ENCODE data around the gene ERC2. TPM values are rescaled to one million over a fixed set of nuclear protein-coding genes. Genes with fewer than 3 reads are reported as not detected.

Gene ERC2
- total and polyA plus RNA-seq, 2 of the 8 experiments (the other 6 are each of a cell fraction or from before 2014, with no cell fraction given): 16.4 to 22.8 TPM

- peak; percentile 11 for TF ChIP-seq CHD7 (IDR thresholded peaks at IDR 0.05; ENCODE audit: insufficient replicate concordance, low read length)
Measured at GRCh38 chr3:56115199-56115598, 353.1 kb downstream of the ERC2 start (continued).

Measured in H1 (cell line).